GM23338 (cell line): ENCODE measurements around the gene DAB2.

ENCODE experiments used
- CTCF ChIP-seq, 2 experiments: fragments of 200-600 bp in 1 of 2; sonication (generic) in 1 of 2; conservative IDR thresholded peaks; 2 replicates each; pipeline versions ENCODE4 v1.5.1 to v1.6.1; 2016 to 2017; ENCODE audit warnings: antibody characterized with exemption in 2 of 2, low read depth in 2 of 2, mild to moderate bottlenecking in 2 of 2, moderate library complexity in 1 of 2
- EZH2 ChIP-seq: fragments of 200-600 bp; sonication (generic); IDR thresholded peaks from one replicate; pipeline ENCODE4 v1.8.0; 2017; ENCODE audit warnings: antibody characterized with exemption, mild to moderate bottlenecking, low read depth; ENCODE audit not compliant: unreplicated experiment
- EZH2phosphoT487 ChIP-seq: fragments of 200-600 bp; sonication (generic); IDR thresholded peaks from one replicate; pipeline ENCODE4 v1.8.1; 2018; ENCODE audit warnings: antibody characterized with exemption; ENCODE audit not compliant: unreplicated experiment
- NANOG ChIP-seq: IDR thresholded peaks from 2 replicates; pipeline ENCODE4 v1.6.1; 2016; ENCODE audit warnings: antibody characterized with exemption, borderline replicate concordance
- POLR2AphosphoS5 ChIP-seq: IDR thresholded peaks from 2 replicates; pipeline ENCODE4 v1.6.1; 2016; ENCODE audit warnings: antibody characterized with exemption, low read depth
- REST ChIP-seq: IDR thresholded peaks from one replicate; pipeline ENCODE4 v1.6.1; 2018; ENCODE audit warnings: antibody characterized with exemption; ENCODE audit not compliant: unreplicated experiment
- ZNF331 ChIP-seq: fragments of 250-450 bp; sonication (Bioruptor Pico); IDR thresholded peaks from 2 replicates; pipeline ENCODE4 v1.5.0; 2020; ENCODE audit warnings: low read depth, mild to moderate bottlenecking, moderate library complexity

GRCh38 chr5:39459907-39460306 is 35.1 kb upstream of the DAB2 start:
- TF ChIP-seq CTCF (conservative IDR thresholded peaks at IDR 0.05; ENCODE audit: low read depth in 2 of 2) = no peak
- no peak for TF ChIP-seq EZH2phosphoT487
- TF ChIP-seq REST = no peak
- TF ChIP-seq EZH2 = no peak
- TF ChIP-seq POLR2AphosphoS5 = no peak
- TF ChIP-seq NANOG = no peak
- TF ChIP-seq ZNF331 (CRISPR knock-in tag) = no peak
